H1 (cell line): ENCODE results near the gene ARID5B. TPM values are rescaled to one million over a fixed set of nuclear protein-coding genes. Genes with fewer than 3 reads are reported as not detected.

ENCODE experiments used
- CEBPB ChIP-seq: IDR thresholded peaks from 2 replicates; pipeline ENCODE4 v1.6.1; 2012; ENCODE audit warnings: low read depth, low read length
- EP300 ChIP-seq, 2 experiments: IDR thresholded peaks; 1 replicate in 1 of 2; 2 replicates in 1 of 2; pipeline ENCODE4 v1.6.1; 2011 to 2012; ENCODE audit warnings: low read depth in 2 of 2, low read length in 2 of 2, mild to moderate bottlenecking in 2 of 2, borderline replicate concordance in 1 of 2, inconsistent platforms in 1 of 2, moderate library complexity in 1 of 2
- MAFK ChIP-seq: IDR thresholded peaks from 2 replicates; pipeline ENCODE4 v1.6.1; 2012; ENCODE audit warnings: low read depth, mild to moderate bottlenecking, improper control_type of control experiment, low read length
- POLR2AphosphoS5 ChIP-seq: IDR thresholded peaks from 2 replicates; pipeline ENCODE4 v1.6.1; 2011; ENCODE audit warnings: low read depth, low read length
- POU5F1 ChIP-seq: IDR thresholded peaks from 2 replicates; pipeline ENCODE4 v1.6.1; 2011; ENCODE audit warnings: low read depth, mild to moderate bottlenecking, low read length, moderate library complexity
- RAD21 ChIP-seq, 2 experiments: IDR thresholded peaks in 1 of 2; conservative IDR thresholded peaks in 1 of 2; 2 replicates each; pipeline ENCODE4 v1.6.1; 2011; ENCODE audit warnings: low read depth in 2 of 2, low read length in 2 of 2, improper control_type of control experiment in 1 of 2, inconsistent platforms in 1 of 2, mild to moderate bottlenecking in 1 of 2, moderate library complexity in 1 of 2
- SIX5 ChIP-seq: IDR thresholded peaks from 2 replicates; pipeline ENCODE4 v1.6.1; 2011; ENCODE audit warnings: mild to moderate bottlenecking, low read depth, low read length
- SP4 ChIP-seq: IDR thresholded peaks from 2 replicates; pipeline ENCODE4 v1.6.1; 2012; ENCODE audit warnings: low read length, inconsistent platforms
- polyA plus RNA-seq, 7 experiments: library from polyadenylated mRNA; depleted of rRNA in 3 of 7; stranded (reverse) in 5 of 7; unstranded in 2 of 7; fragments of >200 nt in 5 of 7; fragments of 200-250 nt in 2 of 7; gene quantifications; 1 replicate in 5 of 7; 2 replicates in 1 of 7; 4 replicates in 1 of 7; pipeline versions ENCODE4 v1.2.1 to v1.2.3, GENCODE V29; 2011 to 2013; ENCODE audit warnings: missing spikeins in 2 of 7, mixed read lengths in 2 of 7
- total RNA-seq: library from RNA; stranded (reverse); fragmentation: NEBNext Ultra II Directional; extraction: Animal tissue kit (Norgen Biotek cat#: 25700); gene quantifications from 2 replicates; pipeline ENCODE4 v1.2.1, GENCODE V29; 2021
- TF ChIP-seq, protein P1 (sequence below): fragments of 300-600 bp; sonication (generic); IDR thresholded peaks from 2 replicates; pipeline ENCODE4 v1.7.1; 2012; ENCODE audit warnings: low read length, moderate library complexity, mild to moderate bottlenecking, inconsistent platforms; ENCODE audit not compliant: insufficient replicate concordance

ARID5B gene
- total and polyA plus RNA-seq, 2 of the 8 experiments (the other 6 are each of a cell fraction or from before 2014, with no cell fraction given) = 0.21 to 1.1 TPM

DNA sequence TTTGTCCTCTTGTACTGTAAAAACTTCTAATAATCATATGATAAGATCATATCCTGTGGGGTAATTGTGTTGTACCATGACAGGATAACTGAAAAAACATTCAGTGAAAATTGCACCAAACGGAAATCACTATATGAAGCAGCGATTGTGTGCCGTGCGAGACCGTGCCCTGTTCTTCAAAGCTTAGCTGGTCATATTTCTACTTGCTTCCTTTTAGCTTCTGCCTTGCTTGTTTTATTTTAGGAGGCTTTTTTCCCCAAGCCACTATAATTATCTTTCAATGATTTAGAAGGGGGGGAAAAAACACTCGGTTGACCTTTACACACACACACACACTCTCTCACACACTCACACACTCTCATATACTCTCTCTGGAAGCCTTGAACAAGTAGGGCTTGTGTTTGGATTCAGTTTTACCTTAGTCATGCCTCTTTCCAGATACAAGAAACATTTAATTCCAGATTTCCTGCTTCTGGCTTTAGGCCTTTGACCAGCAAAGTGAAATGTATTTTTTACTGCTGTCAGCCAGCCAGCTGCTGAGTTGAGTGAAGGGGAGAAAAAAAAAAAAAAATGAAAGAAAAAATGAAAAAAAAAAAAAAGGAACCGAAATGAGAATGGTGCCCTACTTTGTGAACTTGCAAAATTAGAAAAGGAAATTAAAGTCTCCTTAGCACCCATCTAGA lies 181.4 kb downstream of the ARID5B start (continued):
- TF ChIP-seq, protein P1, sequence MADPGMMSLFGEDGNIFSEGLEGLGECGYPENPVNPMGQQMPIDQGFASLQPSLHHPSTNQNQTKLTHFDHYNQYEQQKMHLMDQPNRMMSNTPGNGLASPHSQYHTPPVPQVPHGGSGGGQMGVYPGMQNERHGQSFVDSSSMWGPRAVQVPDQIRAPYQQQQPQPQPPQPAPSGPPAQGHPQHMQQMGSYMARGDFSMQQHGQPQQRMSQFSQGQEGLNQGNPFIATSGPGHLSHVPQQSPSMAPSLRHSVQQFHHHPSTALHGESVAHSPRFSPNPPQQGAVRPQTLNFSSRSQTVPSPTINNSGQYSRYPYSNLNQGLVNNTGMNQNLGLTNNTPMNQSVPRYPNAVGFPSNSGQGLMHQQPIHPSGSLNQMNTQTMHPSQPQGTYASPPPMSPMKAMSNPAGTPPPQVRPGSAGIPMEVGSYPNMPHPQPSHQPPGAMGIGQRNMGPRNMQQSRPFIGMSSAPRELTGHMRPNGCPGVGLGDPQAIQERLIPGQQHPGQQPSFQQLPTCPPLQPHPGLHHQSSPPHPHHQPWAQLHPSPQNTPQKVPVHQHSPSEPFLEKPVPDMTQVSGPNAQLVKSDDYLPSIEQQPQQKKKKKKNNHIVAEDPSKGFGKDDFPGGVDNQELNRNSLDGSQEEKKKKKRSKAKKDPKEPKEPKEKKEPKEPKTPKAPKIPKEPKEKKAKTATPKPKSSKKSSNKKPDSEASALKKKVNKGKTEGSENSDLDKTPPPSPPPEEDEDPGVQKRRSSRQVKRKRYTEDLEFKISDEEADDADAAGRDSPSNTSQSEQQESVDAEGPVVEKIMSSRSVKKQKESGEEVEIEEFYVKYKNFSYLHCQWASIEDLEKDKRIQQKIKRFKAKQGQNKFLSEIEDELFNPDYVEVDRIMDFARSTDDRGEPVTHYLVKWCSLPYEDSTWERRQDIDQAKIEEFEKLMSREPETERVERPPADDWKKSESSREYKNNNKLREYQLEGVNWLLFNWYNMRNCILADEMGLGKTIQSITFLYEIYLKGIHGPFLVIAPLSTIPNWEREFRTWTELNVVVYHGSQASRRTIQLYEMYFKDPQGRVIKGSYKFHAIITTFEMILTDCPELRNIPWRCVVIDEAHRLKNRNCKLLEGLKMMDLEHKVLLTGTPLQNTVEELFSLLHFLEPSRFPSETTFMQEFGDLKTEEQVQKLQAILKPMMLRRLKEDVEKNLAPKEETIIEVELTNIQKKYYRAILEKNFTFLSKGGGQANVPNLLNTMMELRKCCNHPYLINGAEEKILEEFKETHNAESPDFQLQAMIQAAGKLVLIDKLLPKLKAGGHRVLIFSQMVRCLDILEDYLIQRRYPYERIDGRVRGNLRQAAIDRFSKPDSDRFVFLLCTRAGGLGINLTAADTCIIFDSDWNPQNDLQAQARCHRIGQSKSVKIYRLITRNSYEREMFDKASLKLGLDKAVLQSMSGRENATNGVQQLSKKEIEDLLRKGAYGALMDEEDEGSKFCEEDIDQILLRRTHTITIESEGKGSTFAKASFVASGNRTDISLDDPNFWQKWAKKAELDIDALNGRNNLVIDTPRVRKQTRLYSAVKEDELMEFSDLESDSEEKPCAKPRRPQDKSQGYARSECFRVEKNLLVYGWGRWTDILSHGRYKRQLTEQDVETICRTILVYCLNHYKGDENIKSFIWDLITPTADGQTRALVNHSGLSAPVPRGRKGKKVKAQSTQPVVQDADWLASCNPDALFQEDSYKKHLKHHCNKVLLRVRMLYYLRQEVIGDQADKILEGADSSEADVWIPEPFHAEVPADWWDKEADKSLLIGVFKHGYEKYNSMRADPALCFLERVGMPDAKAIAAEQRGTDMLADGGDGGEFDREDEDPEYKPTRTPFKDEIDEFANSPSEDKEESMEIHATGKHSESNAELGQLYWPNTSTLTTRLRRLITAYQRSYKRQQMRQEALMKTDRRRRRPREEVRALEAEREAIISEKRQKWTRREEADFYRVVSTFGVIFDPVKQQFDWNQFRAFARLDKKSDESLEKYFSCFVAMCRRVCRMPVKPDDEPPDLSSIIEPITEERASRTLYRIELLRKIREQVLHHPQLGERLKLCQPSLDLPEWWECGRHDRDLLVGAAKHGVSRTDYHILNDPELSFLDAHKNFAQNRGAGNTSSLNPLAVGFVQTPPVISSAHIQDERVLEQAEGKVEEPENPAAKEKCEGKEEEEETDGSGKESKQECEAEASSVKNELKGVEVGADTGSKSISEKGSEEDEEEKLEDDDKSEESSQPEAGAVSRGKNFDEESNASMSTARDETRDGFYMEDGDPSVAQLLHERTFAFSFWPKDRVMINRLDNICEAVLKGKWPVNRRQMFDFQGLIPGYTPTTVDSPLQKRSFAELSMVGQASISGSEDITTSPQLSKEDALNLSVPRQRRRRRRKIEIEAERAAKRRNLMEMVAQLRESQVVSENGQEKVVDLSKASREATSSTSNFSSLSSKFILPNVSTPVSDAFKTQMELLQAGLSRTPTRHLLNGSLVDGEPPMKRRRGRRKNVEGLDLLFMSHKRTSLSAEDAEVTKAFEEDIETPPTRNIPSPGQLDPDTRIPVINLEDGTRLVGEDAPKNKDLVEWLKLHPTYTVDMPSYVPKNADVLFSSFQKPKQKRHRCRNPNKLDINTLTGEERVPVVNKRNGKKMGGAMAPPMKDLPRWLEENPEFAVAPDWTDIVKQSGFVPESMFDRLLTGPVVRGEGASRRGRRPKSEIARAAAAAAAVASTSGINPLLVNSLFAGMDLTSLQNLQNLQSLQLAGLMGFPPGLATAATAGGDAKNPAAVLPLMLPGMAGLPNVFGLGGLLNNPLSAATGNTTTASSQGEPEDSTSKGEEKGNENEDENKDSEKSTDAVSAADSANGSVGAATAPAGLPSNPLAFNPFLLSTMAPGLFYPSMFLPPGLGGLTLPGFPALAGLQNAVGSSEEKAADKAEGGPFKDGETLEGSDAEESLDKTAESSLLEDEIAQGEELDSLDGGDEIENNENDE = no peak
- TF ChIP-seq SIX5 (no peak), EP300 (IDR thresholded peaks at IDR 0.05; ENCODE audit: borderline replicate concordance in 1 of 2, low read depth in 2 of 2, low read length in 2 of 2) (no peak), POLR2AphosphoS5 (no peak), CEBPB (no peak), SP4 (no peak), MAFK (no peak), POU5F1 (no peak), RAD21 (IDR thresholded peaks at IDR 0.05 in 1 of 2, conservative IDR thresholded peaks at IDR 0.05 in 1 of 2; ENCODE audit: low read depth in 2 of 2, low read length in 2 of 2) (no peak)
